ENCODE measurements around the gene AWAT2. TPM values are rescaled to one million over a fixed set of nuclear protein-coding genes. Genes with fewer than 3 reads are reported as not detected.

The AWAT2 gene

DNA sequence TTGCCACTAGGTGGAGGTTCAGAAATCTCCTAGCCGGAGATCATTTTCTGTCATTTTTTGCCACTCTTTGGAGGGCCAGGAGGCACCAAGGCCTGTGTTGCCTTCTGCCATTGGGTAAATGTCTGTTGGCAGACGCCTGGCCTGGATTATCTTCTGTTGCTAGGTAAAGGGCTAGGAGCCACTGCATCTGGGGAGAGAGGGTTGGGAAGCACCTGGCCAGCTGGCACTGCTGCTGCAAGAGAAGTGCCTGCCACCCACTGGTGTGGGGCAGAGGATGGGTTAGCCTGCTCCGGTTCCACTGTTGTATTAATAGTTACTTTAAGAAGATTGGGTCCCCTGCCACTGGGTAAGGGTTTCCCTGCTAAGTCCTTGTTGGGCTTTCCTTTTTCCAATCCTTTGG, 58.1 kb downstream of the AWAT2 start:
- Histone ChIP-seq H3K9ac (ENCODE audit: low read depth, low read length) (no peak overlapping the region), H3K27me3 (ENCODE audit: control insufficient read depth, insufficient read depth, low read length) (peaks cover 3% of the 10 kb centered on the region), H3K4me1 (ENCODE audit: control insufficient read depth, insufficient read depth, low read length) (no peaks in the 10 kb centered on the region), H3K4me2 (ENCODE audit: low read length) (no peak overlapping the region), H3K36me3 (ENCODE audit: insufficient read depth, low read length) (no peaks in the 10 kb centered on the region), H3K4me3 (ENCODE audit: low read length) (no peak overlapping the region), H3K9me3 (replicated peaks; ENCODE audit: low read length) (no peaks in the 10 kb centered on the region)

Small RNAs within 50 kb of the gene (small RNA-seq; reads per million reads assigned to genes)
- gene MIR676: not detected
